ENCODE measurements around the gene CLIC4.
"Not testable (repeated sequence)": the region's sequence is repeated elsewhere in the genome, so short reads cannot be mapped to it uniquely, and the experiment has no call there.

DNA sequence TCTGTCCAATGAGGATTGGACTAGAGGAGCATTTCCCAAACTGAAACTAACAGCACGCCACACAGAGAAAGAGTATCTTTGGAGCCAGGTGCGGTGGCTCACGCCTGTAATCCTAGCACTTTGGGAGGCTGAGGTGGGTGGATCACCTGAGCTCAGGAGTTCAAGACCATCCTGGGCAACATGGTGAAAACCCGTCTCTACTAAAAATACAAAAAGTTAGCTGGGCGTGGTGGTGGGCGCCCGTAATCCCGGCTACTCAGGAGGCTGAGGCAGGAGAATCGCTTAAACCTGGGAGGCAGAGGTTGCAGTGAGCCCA, 39.2 kb upstream of the CLIC4 start:
- TF ChIP-seq, protein P1, sequence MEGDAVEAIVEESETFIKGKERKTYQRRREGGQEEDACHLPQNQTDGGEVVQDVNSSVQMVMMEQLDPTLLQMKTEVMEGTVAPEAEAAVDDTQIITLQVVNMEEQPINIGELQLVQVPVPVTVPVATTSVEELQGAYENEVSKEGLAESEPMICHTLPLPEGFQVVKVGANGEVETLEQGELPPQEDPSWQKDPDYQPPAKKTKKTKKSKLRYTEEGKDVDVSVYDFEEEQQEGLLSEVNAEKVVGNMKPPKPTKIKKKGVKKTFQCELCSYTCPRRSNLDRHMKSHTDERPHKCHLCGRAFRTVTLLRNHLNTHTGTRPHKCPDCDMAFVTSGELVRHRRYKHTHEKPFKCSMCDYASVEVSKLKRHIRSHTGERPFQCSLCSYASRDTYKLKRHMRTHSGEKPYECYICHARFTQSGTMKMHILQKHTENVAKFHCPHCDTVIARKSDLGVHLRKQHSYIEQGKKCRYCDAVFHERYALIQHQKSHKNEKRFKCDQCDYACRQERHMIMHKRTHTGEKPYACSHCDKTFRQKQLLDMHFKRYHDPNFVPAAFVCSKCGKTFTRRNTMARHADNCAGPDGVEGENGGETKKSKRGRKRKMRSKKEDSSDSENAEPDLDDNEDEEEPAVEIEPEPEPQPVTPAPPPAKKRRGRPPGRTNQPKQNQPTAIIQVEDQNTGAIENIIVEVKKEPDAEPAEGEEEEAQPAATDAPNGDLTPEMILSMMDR (IDR thresholded peaks at IDR 0.05): not testable (repeated sequence)
- not testable (repeated sequence) for TF ChIP-seq POLR2A (IDR thresholded peaks at IDR 0.05)
